Measurements from ENCODE around the gene VWA7.

DNA sequence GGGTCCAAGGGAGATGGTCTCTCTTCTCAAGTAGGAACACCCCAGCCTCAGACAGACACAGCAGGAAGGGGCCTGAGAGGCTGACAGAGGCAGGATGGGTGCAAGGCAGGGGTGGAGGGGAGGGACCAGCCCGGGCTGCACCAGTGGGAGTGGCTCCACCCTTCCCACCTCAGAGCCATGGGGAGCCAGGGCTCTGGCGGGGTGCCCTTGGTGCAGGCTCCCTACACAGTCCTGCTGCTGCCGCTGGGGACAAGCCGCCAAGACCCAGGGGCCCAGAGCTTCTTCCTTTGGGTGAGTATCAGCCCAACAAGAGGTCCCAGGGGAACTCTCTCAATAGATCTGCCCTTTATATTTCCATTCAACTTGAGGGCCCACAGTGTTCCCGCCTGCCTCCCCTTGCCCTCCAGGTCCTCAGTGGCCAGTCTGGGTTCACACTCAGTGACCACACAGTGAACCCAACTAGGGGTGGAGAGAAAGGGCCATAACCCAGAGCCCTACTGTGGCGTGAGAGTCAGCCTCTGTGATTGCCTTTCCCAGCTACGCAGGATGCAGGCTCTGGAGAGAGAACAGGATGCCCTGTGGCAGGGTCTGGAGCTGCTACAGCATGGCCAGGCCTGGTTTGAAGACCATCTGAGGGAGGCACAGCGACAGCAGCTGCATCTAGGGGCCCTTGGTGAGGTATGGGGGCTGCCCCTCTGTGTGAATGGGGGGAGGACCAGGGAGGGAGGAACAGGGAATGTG is 14.1 kb downstream of the VWA7 start:
- no peak for TF ChIP-seq ZNF274 (IDR thresholded peaks at IDR 0.05; ENCODE audit: low read depth, low read length)
- TF ChIP-seq SUZ12 (IDR thresholded peaks at IDR 0.05; ENCODE audit: extremely low read depth, insufficient read depth, insufficient read length) = no peak
- no peak for TF ChIP-seq YY1 (IDR thresholded peaks at IDR 0.05; ENCODE audit: insufficient read depth, insufficient read length)
